Measurements from ENCODE around the gene OR2B6. TPM values are rescaled to one million over a fixed set of nuclear protein-coding genes. Genes with fewer than 3 reads are reported as not detected.
"Not testable (repeated sequence)": the region's sequence is repeated elsewhere in the genome, so short reads cannot be mapped to it uniquely, and the experiment has no call there.

OR2B6 gene
- under 1 TPM in 1 of 12 donors, not detected in 11; 0.23 TPM for polyA plus RNA-seq (ENCODE audit: insufficient read length in 12 of 12)
- long read RNA-seq, donor 1 = 0 reads
- long read RNA-seq, donor 2 = 0 reads
- long read RNA-seq, donor 3 = 0 reads
- long read RNA-seq, donor 4 = 0 reads
- long read RNA-seq, donor 5 = 0 reads
- long read RNA-seq, donor 6 = 0 reads
- long read RNA-seq, donor 7 = 0 reads
- long read RNA-seq, donor 8 = 0 reads
- long read RNA-seq, donor 9 = 0 reads
- long read RNA-seq, donor 10 = 0 reads
- long read RNA-seq, donor 11 = 0 reads

GRCh38 chr6:27956941-27957340 is at the start of gene OR2B6:
Gene OR2B6 (plus strand): TSS chr6:27957241. CDS start chr6:27957241, 0 bp downstream.
- no peak for DNase-seq

GRCh38 chr6:27908017-27908416 is 49.0 kb upstream of the OR2B6 start:
- no peak for DNase-seq

GRCh38 chr6:27911956-27912446 is 45.0 kb upstream of the OR2B6 start, which contains the start of gene OR2B2:
Gene OR2B2 (minus strand): TSS chr6:27912396. CDS start chr6:27912319, 77 bp downstream.
- DNase-seq = no peak

GRCh38 chr6:27922949-27923348 is 34.1 kb upstream of the OR2B6 start:
- no peak for DNase-seq

GRCh38 chr6:27924179-27924578 is 32.9 kb upstream of the OR2B6 start:
- no peak for DNase-seq

GRCh38 chr6:27928041-27928440 is 29.0 kb upstream of the OR2B6 start:
- not testable (repeated sequence) for DNase-seq

- not testable (repeated sequence) for DNase-seq
Measured at GRCh38 chr6:27929930-27930329, 27.1 kb upstream of the OR2B6 start.

GRCh38 chr6:27931209-27931608 is 25.8 kb upstream of the OR2B6 start:
- no peak for DNase-seq

- DNase-seq = no peak
Measured at GRCh38 chr6:27940766-27941165, 16.3 kb upstream of the OR2B6 start.

GRCh38 chr6:27943072-27943471 is 14.0 kb upstream of the OR2B6 start:
- not testable (repeated sequence) for DNase-seq

GRCh38 chr6:27948237-27948636 is 8.8 kb upstream of the OR2B6 start:
- no peak for DNase-seq

- no peak for DNase-seq
Measured at GRCh38 chr6:27951040-27951439, 6.0 kb upstream of the OR2B6 start.

GRCh38 chr6:27957516-27957915 is 475 bp downstream of the OR2B6 start:
- DNase-seq = no peak

GRCh38 chr6:27962506-27962905 is 5.5 kb downstream of the OR2B6 start:
- no peak for DNase-seq

GRCh38 chr6:27966044-27966443 is 9.0 kb downstream of the OR2B6 start:
- no peak for DNase-seq

- no peak for DNase-seq
Measured at GRCh38 chr6:27966816-27967426, 9.9 kb downstream of the OR2B6 start.

GRCh38 chr6:27970444-27970843 is 13.4 kb downstream of the OR2B6 start:
- no peak for DNase-seq

- no peak for DNase-seq
Measured at GRCh38 chr6:27972750-27973149, 15.7 kb downstream of the OR2B6 start.

GRCh38 chr6:27977387-27977786 is 20.3 kb downstream of the OR2B6 start:
- DNase-seq = no peak

GRCh38 chr6:27978705-27979104 is 21.7 kb downstream of the OR2B6 start:
- no peak for DNase-seq

GRCh38 chr6:27980111-27980510 is 23.1 kb downstream of the OR2B6 start:
- no peak for DNase-seq

- no peak for DNase-seq
Measured at GRCh38 chr6:27986928-27987725, 30.1 kb downstream of the OR2B6 start.

- DNase-seq = peak; percentile 19
Measured at GRCh38 chr6:27994616-27995015, 37.6 kb downstream of the OR2B6 start.

Data from muscle of arm (tissue), 14 donors.